Measurements from ENCODE around the gene ABCA13.

The ABCA13 gene

DNA sequence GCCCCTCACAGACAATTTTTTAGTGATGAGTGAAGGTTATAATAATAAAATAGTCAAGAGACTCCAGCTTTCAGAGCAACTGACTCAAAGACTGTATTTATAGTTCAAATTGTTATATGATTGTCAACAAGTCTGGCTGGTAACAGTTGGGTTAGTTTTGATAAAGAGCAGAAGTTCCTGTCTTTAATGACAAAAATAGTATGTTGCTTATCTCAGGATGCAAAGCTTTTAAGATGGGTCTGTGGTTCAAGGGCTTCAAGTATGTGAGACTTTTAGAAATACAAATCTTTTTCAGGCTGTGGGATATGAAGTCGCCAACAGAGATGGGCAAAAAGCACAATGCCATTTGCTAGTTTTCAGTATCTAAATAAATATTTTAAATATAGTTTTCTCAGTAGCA lies 118.4 kb downstream of the ABCA13 start:
- no peak overlapping the region for H3K4me3 ChIP-seq
- H3K27ac ChIP-seq, result no peak overlapping the region

GRCh38 chr7:48292949-48293348 lies 121.7 kb downstream of the ABCA13 start:
- no peak overlapping the region for H3K4me3 ChIP-seq

GRCh38 chr7:48295296-48295971 lies 124.2 kb downstream of the ABCA13 start:
- H3K27ac ChIP-seq, result no peak overlapping the region

More at GRCh38 chr7:48292949-48293348, 121.7 kb downstream of the ABCA13 start:
- no peak overlapping the region for H3K27ac ChIP-seq

GRCh38 chr7:48296966-48297365 lies 125.7 kb downstream of the ABCA13 start:
- H3K4me3 ChIP-seq, result no peak overlapping the region
- H3K27ac ChIP-seq, result no peak overlapping the region

More at GRCh38 chr7:48295296-48295971, 124.2 kb downstream of the ABCA13 start:
- no peak overlapping the region for H3K4me3 ChIP-seq

DNA sequence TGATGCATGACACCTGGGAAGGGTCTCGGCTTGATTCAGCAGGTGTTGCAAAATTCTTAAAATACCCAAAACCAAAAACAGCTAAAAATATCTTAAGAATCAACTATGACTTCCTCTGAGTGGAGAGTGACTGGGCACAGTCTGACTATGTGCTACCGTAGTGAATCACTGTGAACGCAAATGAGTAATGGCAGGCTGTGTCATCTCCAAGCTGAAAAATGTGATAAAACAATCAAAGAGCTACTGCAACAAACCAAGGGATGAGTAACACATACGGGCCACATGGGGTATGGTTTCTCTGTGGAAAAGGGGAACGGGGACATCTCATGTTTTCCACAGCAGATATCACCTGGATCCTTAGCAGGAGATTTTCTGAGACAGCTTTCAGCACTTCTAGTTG lies 127.5 kb downstream of the ABCA13 start:
- Histone ChIP-seq H3K4me3 (no peak overlapping the region), H3K27ac (no peak overlapping the region)

DNA sequence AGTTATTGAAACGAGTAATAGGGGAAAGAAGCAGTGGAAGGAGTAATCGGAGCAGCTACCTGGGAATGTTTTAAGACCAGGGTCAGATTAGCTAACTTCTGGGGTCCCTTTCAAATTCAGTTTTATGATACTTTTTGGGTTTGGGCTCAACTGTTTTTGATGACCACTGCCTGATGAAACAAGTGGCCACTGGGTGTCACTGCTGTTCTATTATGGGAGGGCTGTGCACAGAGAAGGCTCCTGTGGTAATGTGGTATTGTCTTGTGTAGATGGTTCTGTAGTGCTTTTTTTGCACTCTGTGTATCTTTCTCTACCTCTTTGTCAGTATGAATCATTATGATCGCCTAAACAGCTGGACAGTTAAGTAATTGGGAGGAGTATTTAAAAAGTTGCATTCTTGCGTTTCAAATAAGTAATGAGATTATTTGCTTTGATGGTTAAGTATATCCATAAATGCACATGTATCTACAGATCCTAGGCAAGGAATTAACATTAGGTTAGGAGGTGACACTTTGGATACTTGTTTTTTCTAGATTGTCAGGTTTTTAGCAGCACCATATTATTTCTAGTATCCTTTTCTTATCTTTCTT lies 128.4 kb downstream of the ABCA13 start:
- no peak overlapping the region for H3K27ac ChIP-seq
- H3K4me3 ChIP-seq, result no peak overlapping the region

DNA sequence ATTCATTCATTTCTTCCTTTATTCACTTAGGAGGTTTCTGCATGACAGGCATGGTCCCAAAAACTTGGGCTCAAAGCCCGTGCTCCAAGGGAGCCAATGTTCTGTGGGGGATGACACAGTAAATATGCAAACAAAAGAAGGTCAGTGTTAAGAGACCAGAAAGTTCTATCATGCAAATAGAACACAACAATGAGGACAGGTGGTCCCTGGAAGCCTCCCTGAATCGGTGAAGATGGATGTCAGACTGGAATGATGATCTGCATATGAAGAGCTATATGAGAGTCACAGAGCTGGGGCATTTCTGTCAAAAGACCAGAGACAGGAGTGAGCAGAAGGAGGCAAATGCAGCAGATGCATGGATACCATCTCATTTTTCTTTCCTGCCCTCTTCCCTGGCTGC lies 129.0 kb downstream of the ABCA13 start:
- no peak overlapping the region for H3K4me3 ChIP-seq

DNA sequence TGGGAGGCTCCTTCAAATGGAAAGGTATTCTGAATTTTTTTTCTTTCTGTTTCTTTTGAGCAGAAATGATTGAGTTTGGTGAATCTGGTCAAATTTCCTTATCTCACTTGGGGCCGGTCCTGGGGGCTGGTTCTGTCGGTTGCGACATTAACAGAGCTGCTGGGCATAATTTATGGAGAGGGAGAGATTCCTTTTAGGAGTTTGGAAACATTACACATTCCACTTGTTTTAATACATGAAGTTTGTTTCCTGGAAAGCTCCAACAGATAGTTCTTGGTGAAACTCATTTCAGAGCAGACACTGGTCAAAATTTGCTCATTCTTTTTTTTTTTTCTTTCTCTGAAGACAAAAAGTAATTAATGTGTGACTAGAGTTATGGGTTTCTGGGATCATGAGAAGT lies 129.9 kb downstream of the ABCA13 start:
- Histone ChIP-seq H3K27ac (no peak overlapping the region), H3K4me3 (no peak overlapping the region)

More for the DNA sequence above, 129.0 kb downstream of the ABCA13 start:
- H3K27ac ChIP-seq, result no peak overlapping the region

- Histone ChIP-seq H3K27ac (no peak overlapping the region), H3K4me3 (no peak overlapping the region)
Observed at GRCh38 chr7:48304641-48305040, 133.4 kb downstream of the ABCA13 start.

DNA sequence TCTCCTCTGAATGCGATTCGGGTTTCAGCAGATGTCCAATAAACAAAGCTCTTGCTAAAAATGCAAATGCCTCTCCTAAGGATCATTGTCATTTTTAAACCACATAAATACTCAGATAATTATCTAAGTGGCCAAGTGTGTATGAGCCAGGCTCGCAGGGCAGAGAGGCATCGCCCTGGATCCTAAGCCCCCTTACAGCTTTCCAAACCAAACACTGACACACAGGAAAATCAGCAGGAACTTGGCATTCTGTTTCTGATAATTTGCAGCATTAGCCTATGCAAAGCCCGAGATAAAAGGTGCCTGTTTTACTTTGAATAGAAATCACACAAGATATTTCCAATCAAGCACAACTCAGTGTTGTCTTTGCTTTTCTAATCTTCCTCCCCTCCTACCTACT lies 134.4 kb downstream of the ABCA13 start:
- H3K27ac ChIP-seq, result no peak overlapping the region
- H3K4me3 ChIP-seq, result no peak overlapping the region

GRCh38 chr7:48307041-48307714 lies 135.9 kb downstream of the ABCA13 start:
- H3K4me3 ChIP-seq, result no peak overlapping the region
- H3K27ac ChIP-seq, result peak overlapping the region in 6 of 21 experiments; percentile 1 to 44 (median 29)

- Histone ChIP-seq H3K27ac (no peak overlapping the region), H3K4me3 (no peak overlapping the region)
Observed at GRCh38 chr7:48309720-48310119, 138.5 kb downstream of the ABCA13 start.

DNA sequence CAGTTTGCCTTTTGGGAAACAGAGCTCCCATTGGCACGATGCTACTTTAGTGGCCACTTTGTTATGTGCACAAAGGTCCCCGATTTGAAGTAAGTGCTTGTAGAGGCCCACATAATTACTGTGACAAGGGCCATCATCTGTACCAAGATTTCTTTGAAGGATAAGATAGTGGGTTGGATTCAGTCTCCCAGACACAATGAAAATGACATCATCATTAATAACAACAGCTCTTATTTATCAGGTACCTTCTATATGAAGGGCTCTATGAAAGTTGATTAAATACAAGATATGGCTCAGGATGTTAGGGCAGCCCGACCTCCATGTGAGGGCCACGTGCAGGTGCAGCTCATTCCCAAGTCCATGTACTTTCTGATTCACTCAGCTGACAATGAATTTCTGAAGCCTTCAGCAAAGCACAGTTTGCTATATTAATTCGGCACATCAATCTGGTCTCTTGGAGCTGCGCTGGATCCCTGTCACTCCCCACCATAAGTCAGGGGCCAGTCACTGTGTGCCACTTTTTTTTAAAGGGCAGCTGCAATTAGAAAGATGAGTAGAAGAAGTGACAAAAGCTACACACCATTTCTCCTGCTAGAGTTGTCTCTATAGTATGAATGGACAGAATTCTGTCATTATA lies 140.3 kb downstream of the ABCA13 start:
- H3K27ac ChIP-seq, result no peak overlapping the region
- no peak overlapping the region for H3K4me3 ChIP-seq

DNA sequence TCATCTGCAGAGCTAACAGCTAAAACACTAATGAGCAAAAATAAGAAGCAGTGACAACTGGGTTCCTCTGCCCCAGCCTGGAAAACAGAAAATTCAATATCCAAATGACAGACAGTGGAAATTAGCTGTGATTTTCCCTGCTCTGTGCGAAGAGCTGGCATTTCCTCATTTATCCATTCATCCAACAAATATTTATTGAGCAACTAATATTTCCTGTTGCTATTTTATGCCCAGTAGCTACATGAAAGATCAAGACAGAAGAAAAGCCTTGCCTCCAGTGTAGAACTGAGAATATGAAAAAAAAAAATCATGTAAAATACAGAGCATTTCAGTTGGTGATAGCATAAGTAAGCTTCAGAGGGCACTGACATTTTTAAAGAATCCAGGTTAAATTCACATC lies 140.9 kb downstream of the ABCA13 start:
- no peak overlapping the region for H3K4me3 ChIP-seq
- no peak overlapping the region for H3K27ac ChIP-seq

- Histone ChIP-seq H3K27ac (no peak overlapping the region), H3K4me3 (no peak overlapping the region)
Observed at GRCh38 chr7:48316768-48317167, 145.5 kb downstream of the ABCA13 start.

DNA sequence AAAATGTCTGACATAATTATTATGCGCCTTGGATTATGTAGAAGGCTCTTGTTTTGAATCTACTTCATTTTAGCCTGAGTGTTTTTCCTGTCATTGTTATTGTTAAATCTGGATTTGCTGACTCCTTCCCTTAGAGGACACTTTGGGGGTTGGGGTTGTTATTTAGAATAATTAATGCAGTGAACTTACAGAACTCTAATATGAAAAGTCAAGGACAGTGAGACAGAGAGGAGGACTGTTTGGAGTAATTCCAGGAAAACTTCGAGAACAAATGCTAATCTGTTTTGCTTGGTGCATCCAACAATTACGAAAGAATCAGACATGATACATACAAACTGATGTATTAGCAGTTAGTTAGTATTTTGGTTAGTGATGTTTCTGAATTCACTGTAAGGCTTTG lies 146.1 kb downstream of the ABCA13 start:
- no peak overlapping the region for H3K4me3 ChIP-seq
- H3K27ac ChIP-seq, result no peak overlapping the region

- Histone ChIP-seq H3K4me3 (no peak overlapping the region), H3K27ac (no peak overlapping the region)
Observed at GRCh38 chr7:48321319-48322010, 150.2 kb downstream of the ABCA13 start.

DNA sequence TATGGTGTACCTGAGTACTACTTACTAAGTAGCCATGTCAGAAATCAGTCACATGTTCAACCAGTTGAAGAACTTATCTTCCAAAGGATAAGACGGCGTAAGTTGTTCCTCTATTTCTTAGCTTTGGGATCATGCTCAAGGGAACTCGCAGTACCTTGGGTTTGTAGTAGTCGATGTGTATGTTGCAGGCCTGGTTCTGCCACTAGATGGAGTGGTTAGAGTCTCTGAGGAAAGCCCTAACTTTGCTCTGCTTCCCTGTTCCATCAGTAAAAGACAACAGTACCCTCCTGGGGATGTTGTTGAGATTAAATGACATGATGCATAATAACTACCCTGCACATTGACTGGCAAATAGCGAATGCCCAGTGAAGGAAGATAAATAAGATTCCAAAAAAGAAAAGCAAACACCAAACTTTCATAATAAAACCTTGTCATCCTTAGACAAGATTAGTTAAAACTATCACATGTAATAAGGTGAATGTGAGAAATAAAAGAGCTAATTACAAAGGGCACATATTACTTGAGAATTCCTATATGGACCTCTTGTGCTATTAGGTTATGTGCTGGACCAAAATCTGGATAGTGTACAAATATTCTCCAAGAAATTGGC lies 165.9 kb downstream of the ABCA13 start:
- no peak overlapping the region for H3K27ac ChIP-seq
- no peak overlapping the region for H3K4me3 ChIP-seq

- Histone ChIP-seq H3K4me3 (no peak overlapping the region), H3K27ac (no peak overlapping the region)
Observed at GRCh38 chr7:48337781-48338180, 166.5 kb downstream of the ABCA13 start.
